Measurements from ENCODE around the gene FGD5. TPM values are rescaled to one million over a fixed set of nuclear protein-coding genes. Genes with fewer than 3 reads are reported as not detected.

FGD5 gene
- total RNA-seq, 6 experiments from 2014 or later, result not detected

GRCh38 chr3:14803981-14804834 lies 14.6 kb upstream of the FGD5 start:
- H3K4me1 Mint-ChIP-seq (ENCODE audit: low read depth), result no peaks in the 10 kb centered on the region
- no peak for DNase-seq
- H3K4me3 Mint-ChIP-seq, result no peak overlapping the region
- no peaks in the 10 kb centered on the region for H3K36me3 Mint-ChIP-seq (ENCODE audit: low read depth)
- no peaks in the 10 kb centered on the region for H3K9me3 Mint-ChIP-seq
- H3K27ac Mint-ChIP-seq, result no peak overlapping the region
- peaks cover 22% of the 10 kb centered on the region for H3K27me3 Mint-ChIP-seq (ENCODE audit: insufficient read depth)
- no peak for TF ChIP-seq CTCF (IDR thresholded peaks at IDR 0.05)

- H3K36me3 Mint-ChIP-seq (ENCODE audit: low read depth), result no peaks in the 10 kb centered on the region
- TF ChIP-seq CTCF (IDR thresholded peaks at IDR 0.05), result no peak
- H3K4me3 Mint-ChIP-seq, result no peak overlapping the region
- no peaks in the 10 kb centered on the region for H3K9me3 Mint-ChIP-seq
- peaks cover 26% of the 10 kb centered on the region for H3K27me3 Mint-ChIP-seq (ENCODE audit: insufficient read depth)
- H3K27ac Mint-ChIP-seq, result no peak overlapping the region
- no peaks in the 10 kb centered on the region for H3K4me1 Mint-ChIP-seq (ENCODE audit: low read depth)
- DNase-seq, result no peak
These were observed 13.7 kb upstream of the FGD5 start for GRCh38 chr3:14804835-14805780.

- DNase-seq, result no peak
- TF ChIP-seq CTCF (IDR thresholded peaks at IDR 0.05), result no peak
- no peak overlapping the region for H3K4me3 Mint-ChIP-seq
- no peaks in the 10 kb centered on the region for H3K4me1 Mint-ChIP-seq (ENCODE audit: low read depth)
- no peaks in the 10 kb centered on the region for H3K9me3 Mint-ChIP-seq
- no peaks in the 10 kb centered on the region for H3K36me3 Mint-ChIP-seq (ENCODE audit: low read depth)
- H3K27me3 Mint-ChIP-seq (ENCODE audit: insufficient read depth), result peaks cover 28% of the 10 kb centered on the region
- H3K27ac Mint-ChIP-seq, result no peak overlapping the region
These were observed 12.7 kb upstream of the FGD5 start for GRCh38 chr3:14805961-14806537.

GRCh38 chr3:14806641-14807263 lies 12.0 kb upstream of the FGD5 start:
- no peaks in the 10 kb centered on the region for H3K36me3 Mint-ChIP-seq (ENCODE audit: low read depth)
- DNase-seq, result no peak
- no peak overlapping the region for H3K4me3 Mint-ChIP-seq
- H3K27me3 Mint-ChIP-seq (ENCODE audit: insufficient read depth), result peaks cover 35% of the 10 kb centered on the region
- no peaks in the 10 kb centered on the region for H3K4me1 Mint-ChIP-seq (ENCODE audit: low read depth)
- H3K27ac Mint-ChIP-seq, result no peak overlapping the region
- H3K9me3 Mint-ChIP-seq, result no peaks in the 10 kb centered on the region
- no peak for TF ChIP-seq CTCF (IDR thresholded peaks at IDR 0.05)

GRCh38 chr3:14808025-14808424 lies 10.7 kb upstream of the FGD5 start:
- Mint-ChIP-seq H3K27ac (no peak overlapping the region), H3K27me3 (ENCODE audit: insufficient read depth) (peaks cover 44% of the 10 kb centered on the region), H3K36me3 (ENCODE audit: low read depth) (no peaks in the 10 kb centered on the region), H3K4me3 (no peak overlapping the region), H3K9me3 (no peaks in the 10 kb centered on the region), H3K4me1 (ENCODE audit: low read depth) (no peaks in the 10 kb centered on the region)
- no peak for TF ChIP-seq CTCF (IDR thresholded peaks at IDR 0.05)
- DNase-seq, result no peak

All from HFFc6 (cell line).